NCI-H2029 treated with DMSO at 0.1 percent for 48 hours (cell line): Measurements from ENCODE around the gene IFNA5.

Experiments
- DNase-seq: peaks from one replicate; lab custom pipeline; 2025; lab: John Stamatoyannopoulos, UW

IFNA5 gene

GRCh38 chr9:21294364-21294774 lies 10.7 kb downstream of the IFNA5 start:
- DNase-seq: no peak

- no peak for DNase-seq
Measured at GRCh38 chr9:21289848-21290247, 15.3 kb downstream of the IFNA5 start.

- no peak for DNase-seq
Measured at GRCh38 chr9:21287280-21287679, 17.8 kb downstream of the IFNA5 start.

DNA sequence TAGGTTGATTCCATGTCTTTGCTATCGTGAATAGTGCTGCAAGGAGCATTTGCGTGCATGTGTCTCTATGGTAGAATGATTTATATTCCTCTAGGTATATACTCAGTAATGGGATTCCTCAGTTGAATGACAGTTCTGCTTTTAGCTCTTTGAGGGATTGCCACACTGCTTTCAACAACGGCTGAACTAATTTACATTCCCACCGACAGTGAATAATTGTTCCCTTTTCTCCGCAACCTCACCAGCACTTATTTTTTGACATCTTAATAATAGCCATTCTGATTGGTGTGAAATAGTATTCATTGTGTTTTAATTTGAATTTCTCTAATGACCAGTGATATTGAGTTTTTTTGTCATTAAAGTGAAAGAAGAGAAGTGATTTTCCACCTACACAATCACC lies 18.5 kb downstream of the IFNA5 start:
- DNase-seq: no peak

DNA sequence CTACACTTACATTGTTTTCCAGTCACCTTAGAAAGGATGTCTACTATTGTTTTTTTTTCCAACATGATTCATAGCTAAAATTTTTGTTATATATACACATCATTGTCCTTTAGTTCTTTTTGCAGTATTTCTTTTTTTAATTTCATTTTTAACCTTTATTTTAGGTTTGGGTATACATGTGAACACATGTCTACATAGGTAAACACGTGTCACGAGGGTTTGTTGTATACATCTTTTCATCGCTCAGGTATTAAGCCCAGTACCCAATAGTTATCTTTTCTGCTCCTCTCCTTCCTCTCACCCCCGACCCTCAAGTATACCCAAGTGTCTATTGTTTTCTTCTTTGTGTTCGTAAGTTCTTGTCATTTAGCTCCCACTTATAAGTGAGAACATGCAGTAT lies 19.0 kb downstream of the IFNA5 start:
- DNase-seq: no peak

GRCh38 chr9:21281275-21281674 lies 23.8 kb downstream of the IFNA5 start:
- no peak for DNase-seq

DNA sequence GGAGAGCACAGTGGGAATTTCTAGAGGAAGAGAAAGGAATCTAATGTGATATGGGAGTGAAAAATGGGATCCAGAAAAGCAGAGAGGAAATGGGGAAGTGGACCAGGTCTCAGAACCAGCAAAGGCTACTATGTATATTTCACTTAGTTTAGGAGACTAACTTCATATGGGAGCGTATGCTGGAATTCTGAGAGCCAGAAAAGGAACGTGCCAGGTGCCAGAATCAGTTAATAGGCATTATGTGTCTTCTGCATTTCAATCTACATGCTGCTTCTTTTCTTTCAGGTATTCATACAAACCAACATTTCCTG lies 36.8 kb downstream of the IFNA5 start:
- no peak for DNase-seq

DNA sequence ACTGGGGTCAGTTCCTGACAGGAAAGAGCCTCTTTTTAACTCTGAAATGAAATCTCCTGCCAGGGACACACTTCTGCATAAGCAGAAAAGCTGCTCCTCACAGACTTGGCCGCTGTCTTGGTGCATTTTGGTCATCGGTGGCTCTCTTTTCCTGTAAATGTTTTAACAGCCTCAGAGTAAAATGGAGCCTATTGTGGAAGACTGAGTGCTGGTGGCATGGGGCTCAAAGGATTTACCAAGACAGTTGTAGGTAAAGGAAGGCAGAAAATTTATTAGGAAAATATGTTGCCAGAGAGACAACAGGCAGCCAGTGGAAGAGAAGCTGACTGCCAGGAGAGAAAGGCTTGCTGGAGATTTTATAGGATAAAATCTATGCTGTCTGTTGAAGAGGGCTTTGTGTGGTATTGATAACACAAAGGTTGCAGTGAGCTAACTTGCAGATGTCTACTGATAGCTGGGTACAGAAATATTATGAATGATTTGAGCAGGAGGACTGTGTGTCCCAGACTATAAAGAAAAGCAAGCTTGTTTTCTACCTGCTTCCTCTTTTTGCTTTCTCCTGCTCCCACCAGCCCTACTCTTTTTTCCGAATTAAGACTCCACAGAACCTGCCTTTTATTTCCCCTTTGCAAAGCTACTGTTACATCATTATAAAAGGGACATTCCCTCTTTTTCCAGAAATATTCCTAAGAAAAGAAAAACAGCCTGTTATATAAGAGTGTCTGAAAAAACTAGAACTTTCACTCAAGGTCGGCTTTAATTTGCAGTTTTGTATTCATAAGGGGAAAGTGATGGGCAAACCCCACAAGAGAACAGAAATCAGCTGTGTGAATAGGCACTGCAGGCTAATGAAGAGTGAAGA lies 37.4 kb downstream of the IFNA5 start:
- DNase-seq: no peak

DNA sequence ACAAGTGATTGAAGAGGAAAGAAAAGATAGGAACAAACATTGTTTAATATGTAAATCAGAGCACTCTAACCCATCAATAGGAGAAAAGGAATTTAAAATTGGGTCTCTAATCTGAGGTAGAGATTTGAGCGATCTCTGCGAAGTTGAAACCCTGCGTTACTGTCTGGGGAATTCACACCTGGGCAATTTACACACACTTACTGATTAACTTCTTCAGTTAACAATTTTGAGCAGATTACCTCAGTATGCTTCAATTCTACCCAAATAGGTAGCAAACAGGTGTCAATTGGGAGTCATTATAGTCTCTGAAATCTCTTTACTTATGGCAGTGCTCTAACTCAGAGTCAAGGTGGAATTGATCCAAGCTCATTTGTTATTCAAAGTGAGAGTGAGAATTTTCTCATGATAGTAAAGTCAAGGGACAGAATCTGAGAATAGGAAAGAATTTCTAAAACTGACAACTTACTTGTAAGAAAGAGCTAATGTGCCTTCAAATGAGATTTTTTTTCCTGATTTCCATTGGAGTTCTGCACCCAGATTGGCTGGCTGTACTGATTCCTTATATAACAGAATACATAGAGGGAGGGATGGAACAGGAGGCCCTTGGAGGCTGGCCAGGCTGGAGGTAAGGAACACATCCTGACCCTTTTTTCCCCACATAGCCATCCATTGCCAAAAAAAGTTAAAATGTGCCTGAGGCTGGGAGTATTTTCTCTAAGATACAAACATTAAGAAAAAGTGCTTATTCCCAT lies 38.2 kb downstream of the IFNA5 start:
- DNase-seq: no peak

- DNase-seq: no peak
Measured at GRCh38 chr9:21265421-21266189, 39.5 kb downstream of the IFNA5 start.

DNA sequence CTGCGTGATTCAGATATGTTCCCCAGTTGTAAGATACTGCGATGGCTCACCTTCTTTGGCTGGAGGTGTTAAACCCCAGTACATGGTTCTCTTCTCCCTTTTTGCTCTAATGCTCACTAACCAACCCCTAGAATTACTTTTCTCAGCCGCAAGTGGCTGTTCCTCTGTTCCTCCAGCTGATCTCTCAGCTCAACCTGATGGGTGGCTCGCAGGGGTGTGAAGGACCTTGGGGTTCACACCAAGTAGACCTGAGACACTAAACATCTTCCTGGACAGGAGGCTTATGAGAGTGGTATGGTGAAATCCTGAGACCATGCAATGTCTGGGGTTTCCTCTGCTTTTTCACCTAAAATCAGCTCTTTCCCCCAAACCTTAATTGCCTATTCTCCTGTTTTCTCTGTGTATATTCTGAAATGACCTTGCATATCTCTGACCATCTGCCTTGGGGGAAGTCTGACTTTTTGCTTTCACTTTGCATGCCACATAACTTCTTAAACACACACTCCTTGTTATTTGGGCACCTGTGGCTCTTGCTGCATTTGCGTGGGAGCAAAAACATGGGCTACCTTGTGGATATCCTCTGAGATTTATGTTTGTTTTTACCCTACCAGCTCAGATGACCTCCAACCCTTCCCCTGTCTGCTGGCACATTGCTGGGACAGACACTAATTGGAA lies 49.4 kb downstream of the IFNA5 start:
- no peak for DNase-seq
